Measurements from ENCODE around the gene PRDM5.

GRCh38 chr4:120798570-120798969 lies 124.0 kb downstream of the PRDM5 start:
- TF ChIP-seq POLR2AphosphoS5 (IDR thresholded peaks at IDR 0.05; ENCODE audit: control insufficient read depth, insufficient read depth, low read depth, low read length), result no peak
- TF ChIP-seq POU5F1 (IDR thresholded peaks at IDR 0.05; ENCODE audit: borderline replicate concordance, low read depth, low read length, partially characterized antibody), result no peak
- TF ChIP-seq, protein P1, sequence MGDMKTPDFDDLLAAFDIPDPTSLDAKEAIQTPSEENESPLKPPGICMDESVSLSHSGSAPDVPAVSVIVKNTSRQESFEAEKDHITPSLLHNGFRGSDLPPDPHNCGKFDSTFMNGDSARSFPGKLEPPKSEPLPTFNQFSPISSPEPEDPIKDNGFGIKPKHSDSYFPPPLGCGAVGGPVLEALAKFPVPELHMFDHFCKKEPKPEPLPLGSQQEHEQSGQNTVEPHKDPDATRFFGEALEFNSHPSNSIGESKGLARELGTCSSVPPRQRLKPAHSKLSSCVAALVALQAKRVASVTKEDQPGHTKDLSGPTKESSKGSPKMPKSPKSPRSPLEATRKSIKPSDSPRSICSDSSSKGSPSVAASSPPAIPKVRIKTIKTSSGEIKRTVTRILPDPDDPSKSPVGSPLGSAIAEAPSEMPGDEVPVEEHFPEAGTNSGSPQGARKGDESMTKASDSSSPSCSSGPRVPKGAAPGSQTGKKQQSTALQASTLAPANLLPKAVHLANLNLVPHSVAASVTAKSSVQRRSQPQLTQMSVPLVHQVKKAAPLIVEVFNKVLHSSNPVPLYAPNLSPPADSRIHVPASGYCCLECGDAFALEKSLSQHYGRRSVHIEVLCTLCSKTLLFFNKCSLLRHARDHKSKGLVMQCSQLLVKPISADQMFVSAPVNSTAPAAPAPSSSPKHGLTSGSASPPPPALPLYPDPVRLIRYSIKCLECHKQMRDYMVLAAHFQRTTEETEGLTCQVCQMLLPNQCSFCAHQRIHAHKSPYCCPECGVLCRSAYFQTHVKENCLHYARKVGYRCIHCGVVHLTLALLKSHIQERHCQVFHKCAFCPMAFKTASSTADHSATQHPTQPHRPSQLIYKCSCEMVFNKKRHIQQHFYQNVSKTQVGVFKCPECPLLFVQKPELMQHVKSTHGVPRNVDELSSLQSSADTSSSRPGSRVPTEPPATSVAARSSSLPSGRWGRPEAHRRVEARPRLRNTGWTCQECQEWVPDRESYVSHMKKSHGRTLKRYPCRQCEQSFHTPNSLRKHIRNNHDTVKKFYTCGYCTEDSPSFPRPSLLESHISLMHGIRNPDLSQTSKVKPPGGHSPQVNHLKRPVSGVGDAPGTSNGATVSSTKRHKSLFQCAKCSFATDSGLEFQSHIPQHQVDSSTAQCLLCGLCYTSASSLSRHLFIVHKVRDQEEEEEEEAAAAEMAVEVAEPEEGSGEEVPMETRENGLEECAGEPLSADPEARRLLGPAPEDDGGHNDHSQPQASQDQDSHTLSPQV (IDR thresholded peaks at IDR 0.05), result no peak
- TF ChIP-seq EP300 (IDR thresholded peaks at IDR 0.05; ENCODE audit: low read length), result no peak
- TF ChIP-seq HNRNPK (IDR thresholded peaks at IDR 0.05; ENCODE audit: low read depth, low read length, poor library complexity, severe bottlenecking), result no peak
- TF ChIP-seq ZZZ3 (IDR thresholded peaks at IDR 0.05), result no peak
- TF ChIP-seq, protein P2, sequence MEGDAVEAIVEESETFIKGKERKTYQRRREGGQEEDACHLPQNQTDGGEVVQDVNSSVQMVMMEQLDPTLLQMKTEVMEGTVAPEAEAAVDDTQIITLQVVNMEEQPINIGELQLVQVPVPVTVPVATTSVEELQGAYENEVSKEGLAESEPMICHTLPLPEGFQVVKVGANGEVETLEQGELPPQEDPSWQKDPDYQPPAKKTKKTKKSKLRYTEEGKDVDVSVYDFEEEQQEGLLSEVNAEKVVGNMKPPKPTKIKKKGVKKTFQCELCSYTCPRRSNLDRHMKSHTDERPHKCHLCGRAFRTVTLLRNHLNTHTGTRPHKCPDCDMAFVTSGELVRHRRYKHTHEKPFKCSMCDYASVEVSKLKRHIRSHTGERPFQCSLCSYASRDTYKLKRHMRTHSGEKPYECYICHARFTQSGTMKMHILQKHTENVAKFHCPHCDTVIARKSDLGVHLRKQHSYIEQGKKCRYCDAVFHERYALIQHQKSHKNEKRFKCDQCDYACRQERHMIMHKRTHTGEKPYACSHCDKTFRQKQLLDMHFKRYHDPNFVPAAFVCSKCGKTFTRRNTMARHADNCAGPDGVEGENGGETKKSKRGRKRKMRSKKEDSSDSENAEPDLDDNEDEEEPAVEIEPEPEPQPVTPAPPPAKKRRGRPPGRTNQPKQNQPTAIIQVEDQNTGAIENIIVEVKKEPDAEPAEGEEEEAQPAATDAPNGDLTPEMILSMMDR (IDR thresholded peaks at IDR 0.05 in 2 of 3, conservative IDR thresholded peaks at IDR 0.05 in 1 of 3; ENCODE audit: insufficient read depth in 2 of 3, low read depth in 1 of 3, low read length in 3 of 3), result no peak
- no peak for TF ChIP-seq CHD2 (IDR thresholded peaks at IDR 0.05; ENCODE audit: low read depth, low read length)
- TF ChIP-seq POLR2AphosphoS2 (IDR thresholded peaks at IDR 0.05; ENCODE audit: low read length), result no peak
- TF ChIP-seq ZBTB33 (CRISPR knock-in tag; IDR thresholded peaks at IDR 0.05), result no peak
